Activated naive CD4-positive, alpha-beta T cell treated with anti-CD3 and anti-CD28 coated beads for 36 hours (primary cell): ENCODE measurements around the gene PTMS. TPM values are rescaled to one million over a fixed set of nuclear protein-coding genes. Genes with fewer than 3 reads are reported as not detected.

Experiments used
- CTCF ChIA-PET: fragments of 350-600 bp; sonication (Branson Sonifier 250); formaldehyde crosslinking; loops from one replicate; lab custom pipeline; 2021; ENCODE audit warnings: antibody characterized with exemption; lab: Charles Lee
- DNase-seq: peaks from one replicate; pipeline ENCODE4 v3.0.0-alpha.2; 2020
- H3K27ac Mint-ChIP-seq: one replicate; pipeline ENCODE4 v1.8.0; 2021; ENCODE audit warnings: mild to moderate bottlenecking, mixed read lengths
- H3K27me3 Mint-ChIP-seq: one replicate; pipeline ENCODE4 v1.8.0; 2021; ENCODE audit warnings: low read depth, mixed read lengths
- H3K36me3 Mint-ChIP-seq: one replicate; pipeline ENCODE4 v1.8.0; 2021; ENCODE audit warnings: low read depth, mixed read lengths
- H3K4me1 Mint-ChIP-seq: one replicate; pipeline ENCODE4 v1.8.0; 2021; ENCODE audit warnings: low read depth, mixed read lengths
- H3K4me3 Mint-ChIP-seq: one replicate; pipeline ENCODE4 v1.8.0; 2021; ENCODE audit warnings: mild to moderate bottlenecking, moderate library complexity, mixed read lengths
- H3K9me3 Mint-ChIP-seq: one replicate; pipeline ENCODE4 v1.8.0; 2021; ENCODE audit warnings: mixed read lengths
- intact Hi-C: fragments of 100-400 bp; cut with micrococcal nuclease; formaldehyde crosslinking; loops from one replicate; pipeline ENCODE4 v1.15.1; 2023
- total RNA-seq, 2 experiments: library from RNA; stranded (reverse); gene quantifications; one replicate each; pipeline ENCODE4 v1.2.3, GENCODE V29; 2021

PTMS gene, protein sequence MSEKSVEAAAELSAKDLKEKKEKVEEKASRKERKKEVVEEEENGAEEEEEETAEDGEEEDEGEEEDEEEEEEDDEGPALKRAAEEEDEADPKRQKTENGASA
- 10 to 100 TPM; 35.1 to 44.2 TPM for total RNA-seq

DNA sequence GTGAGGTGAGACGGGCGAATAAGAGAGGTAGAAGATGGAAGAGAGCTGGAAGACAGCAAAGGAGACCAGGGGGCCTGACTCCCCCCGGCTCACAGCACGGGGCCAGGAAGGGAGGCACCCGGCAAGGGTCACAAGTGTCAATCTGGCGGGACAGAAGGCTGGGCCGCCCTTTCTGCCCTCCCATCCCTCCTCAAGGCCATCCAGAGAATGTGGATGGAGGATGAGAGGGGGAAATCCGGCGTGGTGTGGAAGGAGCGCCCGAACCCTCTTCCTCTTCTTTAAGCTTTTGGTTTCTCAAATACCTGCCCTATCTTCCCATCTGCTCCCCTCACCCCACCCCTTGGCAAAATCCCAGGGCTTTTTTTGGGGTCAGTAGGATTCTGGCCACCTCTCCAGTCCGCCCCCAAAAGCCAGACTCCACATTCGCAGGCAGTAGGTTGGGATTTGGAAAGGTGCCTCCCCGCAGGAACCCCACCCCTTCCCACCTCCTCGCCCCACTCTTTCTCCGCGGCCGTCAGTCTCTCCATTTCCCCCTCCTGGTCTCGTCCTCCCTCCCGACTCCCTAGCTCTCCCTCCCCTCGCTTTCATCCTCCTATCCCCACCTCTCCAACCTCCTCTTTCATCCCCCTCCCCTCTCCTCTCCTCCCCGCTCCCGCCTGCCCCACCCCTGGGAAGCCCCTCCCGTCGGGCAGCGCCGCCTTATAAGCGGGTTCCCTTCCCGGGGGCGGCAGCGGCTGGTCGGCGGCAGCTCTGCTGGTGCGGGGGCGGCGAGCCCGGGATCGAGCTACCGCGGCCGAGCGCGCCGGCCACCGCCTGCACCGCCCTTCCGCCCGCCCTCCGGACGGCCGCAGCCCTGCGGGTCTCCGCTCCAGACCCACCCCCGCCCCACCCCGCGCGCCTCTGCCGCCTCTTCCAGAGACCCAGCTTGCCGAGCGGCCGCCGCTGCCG lies at the start of gene PTMS:
Gene PTMS (plus strand): TSS at position 730 of the 948 bp plus-strand sequence. CDS start 343 bp downstream, outside the sequence.
- H3K27me3 Mint-ChIP-seq, result peaks cover 34% of the 10 kb centered on the region
- peaks cover 29% of the 10 kb centered on the region for H3K4me1 Mint-ChIP-seq
- no peaks in the 10 kb centered on the region for H3K9me3 Mint-ChIP-seq
- CTCF ChIA-PET, result interaction anchor here (0.5 to 4.0 kb wide), 18 partner anchors 7 to 206 kb away, joined by 3 to 44 read pairs (median 8); partner anchors contain the start of genes CD4, MLF2 and ZNF384
- intact Hi-C loops, result loop anchor here (1.0 to 5.0 kb wide), 3 partner anchors 8 to 61 kb away; partner anchors contain the start of genes MLF2 and P3H3
- peak within 1 kb of the TSS; percentile 85 for H3K4me3 Mint-ChIP-seq
- no peaks in the 10 kb centered on the region for H3K36me3 Mint-ChIP-seq
- H3K27ac Mint-ChIP-seq, result peak within 1 kb of the TSS; percentile 52
- DNase-seq, result no peak

DNA sequence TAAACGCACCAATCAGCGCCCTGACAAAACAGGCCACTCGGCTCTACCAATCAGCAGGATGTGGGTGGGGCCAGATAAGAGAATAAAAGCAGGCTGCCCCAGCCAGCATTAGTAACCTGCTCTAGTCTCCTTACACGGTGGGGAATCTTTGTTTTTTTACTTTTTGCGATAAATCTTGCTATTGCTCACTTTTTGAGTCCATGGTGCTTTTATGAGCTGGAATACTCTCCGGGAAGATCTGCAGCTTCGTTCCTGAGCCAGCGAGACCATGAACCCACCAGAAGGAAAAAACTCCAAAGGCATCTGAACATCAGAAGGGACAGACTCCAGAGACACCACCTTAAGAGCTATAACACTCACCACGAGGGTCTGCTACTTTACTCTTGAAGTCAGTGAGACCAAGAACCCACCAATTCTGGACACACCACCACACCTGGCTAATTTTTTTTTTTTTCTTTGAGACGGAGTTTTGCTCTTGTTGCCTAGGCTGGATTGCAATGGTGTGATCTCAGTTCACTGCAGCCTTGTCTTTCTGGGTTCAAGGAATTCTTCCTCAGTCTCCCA lies 49.2 kb upstream of the PTMS start:
- Mint-ChIP-seq H3K9me3 (no peaks in the 10 kb centered on the region), H3K4me3 (no peak overlapping the region), H3K27ac (no peak overlapping the region), H3K4me1 (no peaks in the 10 kb centered on the region), H3K27me3 (no peaks in the 10 kb centered on the region), H3K36me3 (no peaks in the 10 kb centered on the region)
- intact Hi-C loops, result no loop called here
- DNase-seq, result no peak
- CTCF ChIA-PET, result interaction anchor here (0.7 to 1.0 kb wide), 4 partner anchors 8 to 318 kb away, joined by 3 to 4 read pairs (median 3); no protein-coding TSS in a partner anchor

DNA sequence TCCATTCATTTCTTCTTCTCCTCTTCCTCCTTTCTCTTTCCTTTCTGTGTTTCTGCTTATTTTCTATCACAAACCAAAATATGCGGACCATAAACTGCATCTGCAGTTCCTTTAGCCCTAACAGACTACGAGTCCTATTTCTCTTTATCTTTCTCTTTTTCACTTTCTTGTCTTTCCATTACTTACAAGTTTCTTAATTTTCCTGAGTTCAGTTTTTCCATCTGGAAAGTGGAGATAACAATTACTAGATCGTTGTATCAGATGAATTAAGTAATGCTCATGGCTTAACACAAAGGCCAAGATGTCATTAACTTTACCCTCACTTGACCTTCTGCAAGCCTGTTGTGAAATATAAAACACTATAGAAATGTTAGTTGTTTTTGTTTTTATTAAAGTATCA lies 43.3 kb upstream of the PTMS start:
- H3K4me1 Mint-ChIP-seq, result peaks cover 25% of the 10 kb centered on the region
- H3K27ac Mint-ChIP-seq, result no peak overlapping the region
- no peak for DNase-seq
- CTCF ChIA-PET, result interaction anchor here (0.7 to 2.0 kb wide), 6 partner anchors 12 to 159 kb away, joined by 3 to 19 read pairs (median 4); partner anchors contain the start of genes MLF2 and ZNF384
- peaks cover 11% of the 10 kb centered on the region for H3K36me3 Mint-ChIP-seq
- H3K4me3 Mint-ChIP-seq, result no peak overlapping the region
- intact Hi-C loops, result loop anchor here (1.0 kb wide), 1 partner anchor 230 kb away; the partner anchor contains the start of gene MRPL51
- H3K27me3 Mint-ChIP-seq, result no peaks in the 10 kb centered on the region
- no peaks in the 10 kb centered on the region for H3K9me3 Mint-ChIP-seq

DNA sequence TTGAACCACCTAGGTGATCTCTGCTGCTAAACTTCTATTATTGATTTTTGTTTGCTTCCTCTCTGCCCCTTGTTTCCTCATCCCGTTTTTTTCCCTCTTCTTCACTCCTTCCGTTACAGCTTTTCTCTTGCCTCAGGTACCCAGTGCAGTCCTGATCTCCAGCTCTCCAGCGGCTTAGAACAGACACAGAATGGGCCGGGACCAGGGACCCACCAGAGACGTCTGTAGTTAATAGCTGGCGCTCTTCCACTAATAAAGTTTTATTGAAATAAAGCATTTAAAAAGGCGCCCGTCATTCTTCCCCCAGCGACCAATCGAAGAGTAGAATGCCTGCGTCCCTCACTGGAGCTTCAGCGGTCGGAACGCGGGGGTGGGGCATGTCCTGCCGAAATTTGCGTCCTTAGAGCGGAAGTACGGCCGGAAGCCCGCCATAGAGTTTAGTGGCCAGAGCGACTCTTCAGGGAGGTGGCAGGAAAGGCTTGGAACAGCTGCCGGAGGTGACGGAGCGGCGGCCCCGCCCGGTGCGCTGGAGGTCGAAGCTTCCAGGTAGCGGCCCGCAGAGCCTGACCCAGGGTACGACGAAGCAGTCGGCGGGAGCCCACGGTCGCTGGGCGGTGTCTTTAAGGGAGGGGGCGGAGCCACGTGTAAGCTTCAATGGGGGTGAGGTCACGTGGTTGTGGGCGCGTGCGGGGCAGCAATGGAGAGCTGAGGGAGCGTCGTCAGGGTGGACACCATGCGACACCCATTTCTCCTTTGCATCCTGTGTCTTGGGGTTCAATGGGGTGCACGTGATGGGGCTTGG lies 42.4 kb upstream of the PTMS start, which contains the start of gene COPS7A:
Gene COPS7A (plus strand): TSS at position 440 of the 802 bp plus-strand sequence. CDS start 611 bp downstream, outside the sequence.
- Mint-ChIP-seq H3K9me3 (no peaks in the 10 kb centered on the region), H3K27ac (peak within 1 kb of the TSS; percentile 89), H3K4me3 (peak within 1 kb of the TSS; percentile 91), H3K4me1 (peaks cover 25% of the 10 kb centered on the region), H3K36me3 (peaks cover 13% of the 10 kb centered on the region), H3K27me3 (no peaks in the 10 kb centered on the region)
- peak; percentile 98 for DNase-seq
- intact Hi-C loops, result loop anchor here (1.0 to 2.0 kb wide), 8 partner anchors 19 to 231 kb away; partner anchors contain the start of genes ING4, LAG3, MLF2 and MRPL51
- CTCF ChIA-PET, result interaction anchor here (0.6 to 2.0 kb wide), 17 partner anchors 10 to 169 kb away, joined by 3 to 19 read pairs (median 3); partner anchors contain the start of genes MLF2, SPSB2 and ZNF384

DNA sequence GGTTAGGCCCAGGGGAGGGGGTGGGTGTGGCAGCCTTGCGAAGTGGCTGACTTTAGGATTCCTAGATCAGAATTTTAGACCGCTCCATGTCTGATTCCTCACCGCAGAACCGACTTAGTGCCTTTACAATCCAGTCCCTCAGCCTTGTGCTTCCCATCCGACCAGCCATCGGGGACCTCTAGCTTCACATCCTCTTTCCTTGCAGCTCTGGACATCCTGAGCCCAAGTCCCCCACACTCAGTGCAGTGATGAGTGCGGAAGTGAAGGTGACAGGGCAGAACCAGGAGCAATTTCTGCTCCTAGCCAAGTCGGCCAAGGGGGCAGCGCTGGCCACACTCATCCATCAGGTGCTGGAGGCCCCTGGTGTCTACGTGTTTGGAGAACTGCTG lies 41.8 kb upstream of the PTMS start:
- H3K27ac Mint-ChIP-seq, result peak overlapping the region; percentile 89
- peaks cover 25% of the 10 kb centered on the region for H3K4me1 Mint-ChIP-seq
- intact Hi-C loops, result loop anchor here (1.0 to 2.0 kb wide), 7 partner anchors 19 to 167 kb away; partner anchors contain the start of genes ING4, LAG3, MLF2 and USP5
- H3K36me3 Mint-ChIP-seq, result peaks cover 15% of the 10 kb centered on the region
- DNase-seq, result peak; percentile 35
- peak overlapping the region; percentile 91 for H3K4me3 Mint-ChIP-seq
- H3K9me3 Mint-ChIP-seq, result no peaks in the 10 kb centered on the region
- H3K27me3 Mint-ChIP-seq, result no peaks in the 10 kb centered on the region
- CTCF ChIA-PET, result interaction anchor here (1.0 to 2.0 kb wide), 10 partner anchors 10 to 170 kb away, joined by 3 to 19 read pairs (median 4); partner anchors contain the start of genes CD4, MLF2 and ZNF384

DNA sequence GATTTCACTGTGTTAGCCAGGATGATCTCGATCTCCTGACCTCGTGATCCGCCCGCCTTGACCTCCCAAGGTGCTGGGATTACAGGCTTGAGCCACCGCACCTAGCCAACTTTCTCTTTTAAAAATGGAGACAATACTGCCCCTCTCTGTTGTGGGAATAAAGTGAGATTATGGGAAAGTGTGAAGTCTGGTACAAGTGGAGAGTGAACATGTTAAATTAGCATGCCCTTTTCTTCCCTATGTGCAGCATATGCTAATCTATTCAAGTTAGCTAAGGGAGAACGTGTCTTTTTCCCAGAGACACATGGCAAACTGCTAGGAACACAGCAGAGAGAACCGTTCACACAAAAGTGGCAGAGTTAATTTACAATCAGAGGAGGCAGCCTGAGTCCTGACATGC lies 40.8 kb upstream of the PTMS start:
- DNase-seq, result no peak
- intact Hi-C loops, result loop anchor here (2.0 kb wide), 1 partner anchor 47 kb away; the partner anchor contains the start of gene LAG3
- Mint-ChIP-seq H3K36me3 (peaks cover 24% of the 10 kb centered on the region), H3K27ac (no peak overlapping the region), H3K4me3 (peak overlapping the region; percentile 91), H3K27me3 (no peaks in the 10 kb centered on the region), H3K9me3 (no peaks in the 10 kb centered on the region), H3K4me1 (peaks cover 25% of the 10 kb centered on the region)
- CTCF ChIA-PET, result interaction anchor here (0.5 to 1.8 kb wide), 5 partner anchors 8 to 101 kb away, joined by 3 to 6 read pairs (median 3); partner anchors contain the start of gene CD4

DNA sequence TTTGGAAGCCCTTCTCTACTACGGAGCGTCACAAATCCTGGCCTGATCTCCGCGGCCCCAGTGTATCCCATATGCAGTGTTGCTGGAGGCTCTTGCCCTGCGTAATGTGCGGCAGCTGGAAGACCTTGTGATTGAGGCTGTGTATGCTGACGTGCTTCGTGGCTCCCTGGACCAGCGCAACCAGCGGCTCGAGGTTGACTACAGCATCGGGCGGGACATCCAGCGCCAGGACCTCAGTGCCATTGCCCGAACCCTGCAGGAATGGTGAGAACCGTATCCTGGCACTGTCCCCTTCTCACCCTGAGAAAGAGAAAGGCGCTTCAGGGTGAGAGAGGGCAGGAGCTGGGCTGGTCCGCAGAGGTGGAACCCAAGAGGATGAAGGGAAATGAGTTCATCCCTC lies 37.0 kb upstream of the PTMS start:
- no peaks in the 10 kb centered on the region for H3K27me3 Mint-ChIP-seq
- no peak for DNase-seq
- CTCF ChIA-PET, result no interaction called here
- peaks cover 13% of the 10 kb centered on the region for H3K4me1 Mint-ChIP-seq
- H3K27ac Mint-ChIP-seq, result no peak overlapping the region
- H3K36me3 Mint-ChIP-seq, result peaks cover 29% of the 10 kb centered on the region
- no peak overlapping the region for H3K4me3 Mint-ChIP-seq
- intact Hi-C loops, result no loop called here
- H3K9me3 Mint-ChIP-seq, result no peaks in the 10 kb centered on the region

DNA sequence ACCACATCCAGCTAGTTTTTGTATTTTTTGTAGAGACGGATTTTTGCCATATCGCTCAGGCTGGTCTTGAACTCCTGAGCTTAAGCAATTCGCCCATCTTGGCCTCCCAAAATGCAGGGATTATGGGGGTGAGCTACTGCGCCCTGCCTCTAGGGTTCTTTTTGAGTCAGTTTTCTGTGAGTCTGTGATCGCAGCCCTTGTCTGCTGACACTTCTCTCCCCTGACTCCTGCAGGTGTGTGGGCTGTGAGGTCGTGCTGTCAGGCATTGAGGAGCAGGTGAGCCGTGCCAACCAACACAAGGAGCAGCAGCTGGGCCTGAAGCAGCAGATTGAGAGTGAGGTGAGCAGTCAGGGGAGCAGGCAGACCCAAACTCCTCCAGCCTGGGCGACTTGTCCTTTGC lies 36.0 kb upstream of the PTMS start:
- CTCF ChIA-PET, result no interaction called here
- Mint-ChIP-seq H3K27ac (no peak overlapping the region), H3K36me3 (peaks cover 29% of the 10 kb centered on the region), H3K27me3 (no peaks in the 10 kb centered on the region), H3K9me3 (no peaks in the 10 kb centered on the region), H3K4me3 (no peak overlapping the region), H3K4me1 (peaks cover 9% of the 10 kb centered on the region)
- intact Hi-C loops, result no loop called here
- no peak for DNase-seq

DNA sequence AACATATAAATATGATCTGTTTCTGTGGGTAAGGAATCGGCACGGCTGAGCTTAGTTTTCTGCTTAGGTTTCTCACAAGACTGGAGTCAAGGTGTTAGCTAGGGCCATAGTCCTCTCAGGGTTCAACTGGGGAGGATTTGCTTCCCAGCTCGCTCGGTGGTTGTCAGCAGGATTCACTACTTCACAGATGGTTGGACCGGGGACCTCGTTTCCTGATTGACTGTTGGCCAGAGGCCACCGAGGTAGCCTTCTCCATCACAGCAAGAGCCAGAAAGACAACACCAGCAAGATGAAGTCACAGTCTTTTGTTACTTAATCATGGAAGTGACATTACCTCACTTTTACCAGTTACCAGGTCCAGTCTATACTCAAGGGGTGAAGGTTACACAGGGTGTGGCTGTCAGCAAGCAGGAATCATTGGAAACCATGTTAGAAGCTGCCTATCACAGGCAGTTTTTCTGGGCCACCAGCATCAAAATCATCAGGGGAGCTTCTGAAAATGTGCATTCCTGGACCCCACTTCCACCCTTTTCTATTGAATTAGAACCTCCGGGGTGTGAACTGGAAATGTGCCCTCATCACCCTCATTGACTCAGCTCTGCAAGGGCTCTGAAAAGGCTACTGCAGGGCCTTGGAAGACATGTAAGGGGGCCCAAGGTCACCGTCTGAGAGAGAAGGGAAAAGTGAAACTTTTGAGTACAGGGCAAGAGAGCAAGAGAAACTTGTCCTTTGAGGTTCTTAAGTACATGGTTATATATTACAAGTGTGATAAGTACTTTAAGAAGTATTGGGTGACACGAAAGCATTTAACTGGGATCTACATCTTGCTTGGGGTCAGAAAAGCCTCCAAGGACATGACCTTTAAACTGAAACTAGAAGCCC lies 31.4 kb upstream of the PTMS start:
- Mint-ChIP-seq H3K9me3 (no peaks in the 10 kb centered on the region), H3K27me3 (no peaks in the 10 kb centered on the region), H3K27ac (no peak overlapping the region), H3K4me1 (peaks cover 6% of the 10 kb centered on the region), H3K36me3 (peaks cover 12% of the 10 kb centered on the region), H3K4me3 (no peak overlapping the region)
- intact Hi-C loops, result loop anchor here (1.0 kb wide), 2 partner anchors 45 to 91 kb away; no protein-coding TSS in a partner anchor
- no peak for DNase-seq
- CTCF ChIA-PET, result interaction anchor here (0.7 to 2.7 kb wide), 4 partner anchors 11 to 118 kb away, joined by 3 to 11 read pairs (median 4); partner anchors contain the start of genes COPS7A and MLF2

DNA sequence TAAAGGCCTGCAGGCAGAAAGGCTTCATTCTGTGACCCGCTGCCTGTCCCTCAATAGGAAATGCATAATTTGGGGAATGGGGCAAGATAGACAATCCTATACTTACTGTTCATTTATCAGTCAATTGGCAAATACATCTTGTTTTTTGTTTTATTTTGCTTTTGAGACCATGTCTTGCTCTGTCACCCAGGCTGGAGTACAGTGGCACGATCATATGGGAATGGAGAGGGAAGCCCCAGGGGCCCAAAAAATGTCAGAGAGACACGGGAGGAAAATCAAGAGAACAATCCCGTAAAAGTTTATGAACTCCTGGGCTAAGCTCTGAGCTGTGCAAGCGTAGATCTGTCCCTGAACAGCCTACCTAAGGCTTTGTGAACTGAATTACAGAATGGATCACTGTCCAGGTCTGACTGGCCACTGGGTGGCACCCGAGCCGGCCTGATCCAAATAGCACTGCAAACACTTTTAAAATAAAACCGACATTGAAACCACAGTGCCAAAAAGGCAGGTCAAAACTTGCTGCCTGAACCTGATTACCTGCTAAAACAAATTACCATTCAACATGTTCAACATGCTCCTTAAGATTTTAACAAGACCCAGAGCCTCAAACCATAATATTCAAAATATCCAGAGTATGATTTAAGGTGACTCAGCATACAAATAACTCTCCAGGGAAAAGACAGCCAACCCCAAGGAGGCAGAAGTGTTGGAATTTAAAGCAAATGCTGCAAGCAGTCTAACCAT lies 30.5 kb upstream of the PTMS start:
- H3K27ac Mint-ChIP-seq, result peak overlapping the region; percentile 53

More for the DNA sequence above, 30.5 kb upstream of the PTMS start:
- CTCF ChIA-PET, result interaction anchor here (1.1 to 2.7 kb wide), 4 partner anchors 17 to 95 kb away, joined by 3 to 11 read pairs (median 4); partner anchors contain the start of gene MLF2
- intact Hi-C loops, result loop anchor here (1.0 kb wide), 2 partner anchors 44 to 90 kb away; no protein-coding TSS in a partner anchor
- Mint-ChIP-seq H3K4me1 (peaks cover 6% of the 10 kb centered on the region), H3K9me3 (no peaks in the 10 kb centered on the region), H3K27me3 (no peaks in the 10 kb centered on the region), H3K36me3 (peaks cover 7% of the 10 kb centered on the region), H3K4me3 (no peak overlapping the region)
- peak; percentile 72 for DNase-seq
